Peyer's patch (tissue), 4 donors: ENCODE results near the gene ZFP36L2. TPM values are rescaled to one million over a fixed set of nuclear protein-coding genes. Genes with fewer than 3 reads are reported as not detected.
A peak's percentile ranks its signal among the peaks of the same experiment; 100 is the strongest.

Source experiments
- DNase-seq, 3 donors: peaks; one replicate each; pipeline ENCODE4 v3.0.0-alpha.2; 2017 to 2019
- H3K27ac ChIP-seq, 4 donors: fragments of 200-600 bp; sonication (generic); one replicate each; pipeline ENCODE4 v1.5.1; 2016 to 2019
- H3K27me3 ChIP-seq, 2 donors: fragments of 200-600 bp; sonication (generic); one replicate each; pipeline ENCODE4 v1.5.1; 2019
- H3K36me3 ChIP-seq, 3 donors: fragments of 200-600 bp; sonication (generic); one replicate each; pipeline ENCODE4 v1.5.1; 2016 to 2019
- H3K4me1 ChIP-seq, 4 donors: fragments of 200-600 bp; sonication (generic); one replicate each; pipeline ENCODE4 v1.5.1; 2016 to 2019
- H3K4me3 ChIP-seq, 4 donors: fragments of 200-600 bp; sonication (generic); 1 replicate in 3 of 4; 2 replicates in 1 of 4; pipeline ENCODE4 v1.5.1; 2016 to 2019; ENCODE audit warnings: mild to moderate bottlenecking in 1 of 4
- H3K9me3 ChIP-seq, 4 donors: fragments of 200-600 bp; sonication (generic); one replicate each; pipeline ENCODE4 v1.5.1; 2016 to 2019; ENCODE audit warnings: mild to moderate bottlenecking in 1 of 4
- CTCF ChIP-seq, 6 experiments: fragments of 450-650 bp in 4 of 6; fragments of 200-600 bp in 2 of 6; sonication (generic) in 1 of 6; IDR thresholded peaks; one replicate each; pipeline ENCODE4 v1.5.1; 2017 to 2019; ENCODE audit warnings: antibody characterized with exemption in 6 of 6, mild to moderate bottlenecking in 3 of 6, moderate library complexity in 1 of 6
- POLR2A ChIP-seq, 2 donors: fragments of 450-650 bp; IDR thresholded peaks; one replicate each; pipeline ENCODE4 v1.5.1; 2017; ENCODE audit warnings: antibody characterized with exemption in 2 of 2, mild to moderate bottlenecking in 2 of 2, moderate library complexity in 2 of 2
- total RNA-seq, 4 donors: library from RNA; depleted of rRNA; stranded (reverse); fragments of >200 nt; gene quantifications; one replicate each; pipeline ENCODE4 v1.1.0, GENCODE V29; 2016

The ZFP36L2 gene
- total RNA-seq: 100 to 1,000 TPM in 3 of 4 donors, 10 to 100 TPM in 1; 90.4 to 227 (median 148) TPM

GRCh38 chr2:43226558-43226954 is at the start of gene ZFP36L2:
Gene ZFP36L2, minus strand, starts transcription at chr2:43226606. Its CDS starts 291 bp downstream, at chr2:43226315.
- DNase-seq: peak; percentile 95 to 98 (median 98)
- Histone ChIP-seq H3K27ac (peak within 1 kb of the TSS; percentile 94 to 100 (median 100)), H3K4me1 (peaks cover 0 to 17% (median 13%) of the 10 kb centered on the region in 4 donors), H3K36me3 (peaks cover 0 to 37% (median 4%) of the 10 kb centered on the region in 3 donors), H3K4me3 (peak within 1 kb of the TSS; percentile 74 to 95 (median 84)), H3K27me3 (no peaks in the 10 kb centered on the region), H3K9me3 (no peaks in the 10 kb centered on the region)
- peak; percentile 98 to 99 for TF ChIP-seq POLR2A (IDR thresholded peaks at IDR 0.05)
- peak in 2 of 6 experiments; percentile 20 to 26 for TF ChIP-seq CTCF (IDR thresholded peaks at IDR 0.05)

- no peak overlapping the region for H3K27ac ChIP-seq
- peaks cover 0 to 25% (median 5%) of the 10 kb centered on the region in 4 donors for H3K4me1 ChIP-seq
These were observed 48.3 kb upstream of the ZFP36L2 start for GRCh38 chr2:43274721-43275120.

GRCh38 chr2:43274055-43274454 is 47.6 kb upstream of the ZFP36L2 start:
- peaks cover 0 to 32% (median 6%) of the 10 kb centered on the region in 4 donors for H3K4me1 ChIP-seq
- no peak for DNase-seq
- no peaks in the 10 kb centered on the region for H3K9me3 ChIP-seq
- H3K27ac ChIP-seq: no peak overlapping the region
- no peak overlapping the region for H3K4me3 ChIP-seq
- H3K36me3 ChIP-seq: no peaks in the 10 kb centered on the region
- TF ChIP-seq POLR2A (IDR thresholded peaks at IDR 0.05) (no peak), CTCF (IDR thresholded peaks at IDR 0.05) (no peak)
- H3K27me3 ChIP-seq: no peaks in the 10 kb centered on the region

More at GRCh38 chr2:43274721-43275120, 48.3 kb upstream of the ZFP36L2 start:
- H3K36me3 ChIP-seq: no peaks in the 10 kb centered on the region
- H3K27me3 ChIP-seq: no peaks in the 10 kb centered on the region
- TF ChIP-seq CTCF (IDR thresholded peaks at IDR 0.05): no peak
- TF ChIP-seq POLR2A (IDR thresholded peaks at IDR 0.05): no peak
- DNase-seq: no peak
- H3K9me3 ChIP-seq: no peaks in the 10 kb centered on the region
- H3K4me3 ChIP-seq: no peak overlapping the region

GRCh38 chr2:43273529-43273928 is 47.1 kb upstream of the ZFP36L2 start:
- no peaks in the 10 kb centered on the region for H3K9me3 ChIP-seq
- peaks cover 0 to 37% (median 6%) of the 10 kb centered on the region in 4 donors for H3K4me1 ChIP-seq
- no peaks in the 10 kb centered on the region for H3K36me3 ChIP-seq
- no peak overlapping the region for H3K4me3 ChIP-seq
- DNase-seq: no peak
- no peaks in the 10 kb centered on the region for H3K27me3 ChIP-seq
- TF ChIP-seq POLR2A (IDR thresholded peaks at IDR 0.05) (no peak), CTCF (IDR thresholded peaks at IDR 0.05) (no peak)
- H3K27ac ChIP-seq: no peak overlapping the region

- Histone ChIP-seq H3K4me3 (no peak overlapping the region), H3K4me1 (peaks cover 0 to 27% (median 2%) of the 10 kb centered on the region in 4 donors), H3K27me3 (no peaks in the 10 kb centered on the region), H3K27ac (peak overlapping the region in 2 of 4 donors; percentile 65 to 86), H3K9me3 (no peaks in the 10 kb centered on the region), H3K36me3 (no peaks in the 10 kb centered on the region)
- DNase-seq: no peak
- TF ChIP-seq CTCF (IDR thresholded peaks at IDR 0.05): peak in 1 of 6 experiments; percentile 4
- no peak for TF ChIP-seq POLR2A (IDR thresholded peaks at IDR 0.05)
These were observed 44.7 kb upstream of the ZFP36L2 start for GRCh38 chr2:43270930-43271615.
